Kidney (tissue), 14 donors: ENCODE data around the gene SF3B4. TPM values are rescaled to one million over a fixed set of nuclear protein-coding genes. Genes with fewer than 3 reads are reported as not detected.

ENCODE experiments used
- DNase-seq, 5 donors: peaks; one replicate each; pipeline ENCODE4 v3.0.0-alpha.2; 2013 to 2020
- FAIRE-seq: peaks from 2 replicates; lab custom pipeline; 2012; peaks lifted over from hg19 to GRCh38; lab: Jason Lieb, UNC
- H3K27ac ChIP-seq, 2 donors: one replicate each; pipeline ENCODE4 v1.7.0; 2013; ENCODE audit warnings: low read depth in 2 of 2, low read length in 2 of 2, inconsistent platforms in 1 of 2
- H3K27me3 ChIP-seq: one replicate; pipeline ENCODE4 v1.7.1; 2013; ENCODE audit warnings: low read length, inconsistent platforms; ENCODE audit not compliant: control insufficient read depth, insufficient read depth
- H3K36me3 ChIP-seq, 3 donors: one replicate each; pipeline versions ENCODE4 v1.7.0 to v1.7.1; 2013; ENCODE audit warnings: low read length in 3 of 3, control low read depth in 1 of 3, inconsistent platforms in 1 of 3; ENCODE audit not compliant: insufficient read depth in 3 of 3, control insufficient read depth in 2 of 3
- H3K4me1 ChIP-seq, 3 donors: one replicate each; pipeline versions ENCODE4 v1.7.0 to v1.7.1; 2013; ENCODE audit warnings: low read length in 3 of 3, inconsistent platforms in 1 of 3, low read depth in 1 of 3; ENCODE audit not compliant: control insufficient read depth in 2 of 3, insufficient read depth in 2 of 3
- H3K4me3 ChIP-seq, 3 donors: one replicate each; pipeline versions ENCODE4 v1.7.0 to v1.8.1; 2013; ENCODE audit warnings: low read length in 3 of 3, control low read depth in 1 of 3, inconsistent platforms in 1 of 3
- H3K9ac ChIP-seq, 3 donors: one replicate each; pipeline versions ENCODE4 v1.7.0 to v1.7.1; 2013; ENCODE audit warnings: low read length in 3 of 3, control low read depth in 1 of 3, inconsistent platforms in 1 of 3
- H3K9me3 ChIP-seq, 3 donors: one replicate each; pipeline versions ENCODE4 v1.7.0 to v1.7.1; 2013; ENCODE audit warnings: low read length in 3 of 3, control low read depth in 1 of 3, inconsistent platforms in 1 of 3; ENCODE audit not compliant: control insufficient read depth in 2 of 3, insufficient read depth in 1 of 3
- CTCF ChIP-seq: IDR thresholded peaks from 3 replicates; pipeline ENCODE4 v1.5.1; 2012; ENCODE audit warnings: mild to moderate bottlenecking, moderate library complexity, borderline replicate concordance; ENCODE audit not compliant: insufficient read depth; ENCODE audit errors: extremely low read depth
- intact Hi-C: fragments of 100-400 bp; cut with DNase I; formaldehyde crosslinking; loops from one replicate; pipeline ENCODE4 v1.11.1; 2022
- polyA plus RNA-seq: library from polyadenylated mRNA; stranded (reverse); fragments of 350-450 nt; fragmentation: Illumina TruSeq; extraction: RNeasy Lipid Tissue Mini Kit (QIAGEN cat#74804); gene quantifications from one replicate; pipeline ENCODE4 v1.2.3, GENCODE V29; 2014; ENCODE audit warnings: low read depth, low replicate concordance; ENCODE audit not compliant: insufficient read depth
- total RNA-seq: library from RNA; stranded (reverse); fragmentation: NEBNext Ultra II Directional; extraction: Animal tissue kit (Norgen Biotek cat#: 25700); gene quantifications from one replicate; pipeline ENCODE4 v1.2.1, GENCODE V29; 2021
- donor health status: control.
- donor health status: control.
- donor health status: control.
- donor health status: control.
- donor health status: control.
- donor health status: DM: yes; HTN: yes; CAD: no.
- donor health status: Normal renal cell carcinoma (clear cell type).

The SF3B4 gene
- total and polyA plus RNA-seq, 2 donors from 2014 or later, result 40.6 to 55.0 TPM

- intact Hi-C loops, result no loop called here
- DNase-seq (no peak), FAIRE-seq (no peak)
- Histone ChIP-seq H3K9ac (no peak overlapping the region), H3K27ac (no peak overlapping the region), H3K9me3 (no peaks in the 10 kb centered on the region), H3K4me3 (no peak overlapping the region), H3K36me3 (no peaks in the 10 kb centered on the region), H3K4me1 (no peaks in the 10 kb centered on the region), H3K27me3 (no peaks in the 10 kb centered on the region)
- no peak for TF ChIP-seq CTCF
Observed at GRCh38 chr1:149906570-149907075, 21.0 kb downstream of the SF3B4 start.

DNA sequence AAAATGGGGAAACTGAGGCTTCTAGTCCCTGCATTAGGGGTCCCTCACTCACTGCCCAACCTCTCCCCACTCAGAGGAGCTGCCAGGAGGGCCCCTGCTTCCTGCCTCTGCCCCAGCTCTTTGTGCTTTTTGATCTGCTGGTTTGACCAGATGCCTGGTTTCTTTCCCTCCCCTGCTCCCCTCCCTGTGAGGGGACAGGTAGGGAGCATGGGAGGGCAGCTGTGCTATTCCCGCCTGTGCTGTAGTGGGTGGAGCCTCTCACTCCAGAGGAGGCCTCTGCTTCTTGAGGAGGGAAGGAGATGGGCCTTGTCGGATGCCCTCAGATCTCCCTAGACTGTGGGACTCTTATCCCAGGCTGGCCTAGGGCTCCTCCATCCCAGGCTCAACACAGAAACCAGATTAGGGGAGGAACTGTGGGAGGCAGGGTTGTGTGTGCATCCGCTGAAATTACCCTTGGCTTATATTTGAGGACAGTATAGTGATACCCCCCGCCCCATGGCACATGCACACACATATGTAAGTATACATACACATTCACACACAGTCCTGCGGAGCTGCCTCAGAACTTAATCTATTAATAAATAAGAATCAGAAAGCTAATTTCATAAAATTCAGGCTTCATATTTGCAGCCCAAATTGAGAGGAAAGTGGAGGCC, 23.6 kb downstream of the SF3B4 start:
- Histone ChIP-seq H3K27me3 (no peaks in the 10 kb centered on the region), H3K4me1 (peaks cover 0 to 6% (median 6%) of the 10 kb centered on the region in 3 donors), H3K27ac (no peak overlapping the region), H3K36me3 (no peaks in the 10 kb centered on the region), H3K9me3 (no peaks in the 10 kb centered on the region), H3K4me3 (no peak overlapping the region), H3K9ac (no peak overlapping the region)
- intact Hi-C loops, result no loop called here
- no peak for TF ChIP-seq CTCF
- no peak for FAIRE-seq
- no peak for DNase-seq

- H3K9me3 ChIP-seq, result no peaks in the 10 kb centered on the region
- no peak for TF ChIP-seq CTCF
- peak within 1 kb of the TSS; percentile 90 for H3K27ac ChIP-seq
- FAIRE-seq (peak; percentile 55), DNase-seq (peak; percentile 95 to 98 (median 97))
- peak within 1 kb of the TSS; percentile 79 to 83 (median 80) for H3K4me3 ChIP-seq
- peak within 1 kb of the TSS; percentile 65 to 85 (median 76) for H3K9ac ChIP-seq
- intact Hi-C loops, result no loop called here
- no peaks in the 10 kb centered on the region for H3K27me3 ChIP-seq
- peaks cover 0 to 6% (median 6%) of the 10 kb centered on the region in 3 donors for H3K4me1 ChIP-seq
- no peaks in the 10 kb centered on the region for H3K36me3 ChIP-seq
Observed at GRCh38 chr1:149899460-149900284, 27.9 kb downstream of the SF3B4 start, which contains the start of gene BOLA1. Gene BOLA1 (plus strand): TSS chr1:149899568. CDS start chr1:149900060, 492 bp downstream.
